GM19099 (cell line): ENCODE results near the gene USP15.

Experiments
- POLR2A ChIP-seq: IDR thresholded peaks from 3 replicates; pipeline ENCODE4 v1.6.1; 2011; ENCODE audit warnings: low read depth; ENCODE audit not compliant: insufficient read length; ENCODE audit errors: extremely low read depth

Gene USP15

DNA sequence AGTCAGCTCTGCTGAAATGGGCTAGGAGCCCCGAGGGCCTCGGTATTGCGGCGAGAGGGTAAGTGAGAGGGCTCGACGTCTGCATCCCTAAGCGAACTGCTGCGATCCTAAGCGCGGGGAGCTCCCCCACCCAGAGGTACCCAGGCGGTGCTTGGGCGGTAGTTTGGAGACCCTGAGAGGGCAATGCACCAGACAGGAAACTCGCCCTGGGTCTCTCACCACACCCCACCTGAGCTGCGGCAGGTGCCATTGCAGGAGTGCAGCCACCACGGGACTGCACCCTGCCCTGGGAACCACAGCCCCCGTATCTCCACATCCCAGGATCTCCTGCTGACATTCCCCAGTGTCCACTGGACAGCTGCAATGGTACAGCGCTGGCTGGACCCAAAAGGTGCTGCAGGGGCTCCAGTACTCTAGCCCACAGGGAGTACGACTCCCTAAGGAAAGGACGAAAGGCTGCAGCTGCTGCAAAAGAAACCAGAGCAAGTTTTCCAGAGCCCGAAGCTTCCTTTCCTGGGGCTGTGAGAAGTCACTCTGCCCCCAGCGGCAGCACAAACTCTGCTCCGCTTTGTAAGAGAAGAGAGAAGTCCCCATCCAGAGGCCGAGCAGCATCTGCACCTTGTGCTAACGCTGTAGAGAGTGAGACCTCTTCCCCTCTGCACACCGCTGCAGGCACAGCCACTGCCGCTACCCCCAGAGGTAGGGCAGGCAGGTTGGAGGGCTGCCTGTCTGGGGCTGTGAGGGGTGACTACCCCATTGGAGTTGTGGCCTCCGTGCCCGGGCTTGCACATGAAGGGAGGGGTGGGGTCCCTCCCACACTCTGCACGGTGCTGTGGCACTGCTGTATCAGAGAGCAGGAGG lies 175.3 kb downstream of the USP15 start:
- no peak for TF ChIP-seq POLR2A

GRCh38 chr12:62436164-62436503 lies 175.9 kb downstream of the USP15 start:
- TF ChIP-seq POLR2A = no peak

DNA sequence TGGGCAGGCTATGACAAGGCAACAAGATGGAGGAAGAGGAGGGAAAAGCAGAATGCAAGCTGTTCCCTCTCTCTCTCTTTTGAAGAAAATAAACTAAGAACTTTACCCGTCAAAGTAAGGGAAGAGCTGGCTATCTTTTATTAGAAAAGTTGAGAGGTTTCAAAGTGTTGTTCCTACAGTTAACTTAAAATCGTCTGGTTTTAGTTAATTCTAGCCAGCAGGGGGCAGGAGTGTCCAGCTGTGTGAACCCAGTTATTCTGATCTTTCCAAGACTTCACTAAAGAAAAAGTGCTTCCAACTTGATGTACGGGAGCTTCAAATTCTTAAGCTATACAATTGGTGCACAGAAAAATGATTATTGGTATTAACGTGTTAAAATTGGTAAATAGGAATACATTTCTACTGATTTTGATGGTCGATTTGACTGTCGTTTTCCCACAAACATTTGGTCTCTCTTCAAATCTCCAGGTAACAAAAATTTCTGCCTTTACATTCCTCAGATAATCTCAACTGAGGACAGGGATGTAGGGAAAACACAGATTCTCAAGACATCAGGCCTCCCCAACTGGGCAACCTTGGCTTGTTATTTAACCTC lies 178.0 kb downstream of the USP15 start:
- no peak for TF ChIP-seq POLR2A

DNA sequence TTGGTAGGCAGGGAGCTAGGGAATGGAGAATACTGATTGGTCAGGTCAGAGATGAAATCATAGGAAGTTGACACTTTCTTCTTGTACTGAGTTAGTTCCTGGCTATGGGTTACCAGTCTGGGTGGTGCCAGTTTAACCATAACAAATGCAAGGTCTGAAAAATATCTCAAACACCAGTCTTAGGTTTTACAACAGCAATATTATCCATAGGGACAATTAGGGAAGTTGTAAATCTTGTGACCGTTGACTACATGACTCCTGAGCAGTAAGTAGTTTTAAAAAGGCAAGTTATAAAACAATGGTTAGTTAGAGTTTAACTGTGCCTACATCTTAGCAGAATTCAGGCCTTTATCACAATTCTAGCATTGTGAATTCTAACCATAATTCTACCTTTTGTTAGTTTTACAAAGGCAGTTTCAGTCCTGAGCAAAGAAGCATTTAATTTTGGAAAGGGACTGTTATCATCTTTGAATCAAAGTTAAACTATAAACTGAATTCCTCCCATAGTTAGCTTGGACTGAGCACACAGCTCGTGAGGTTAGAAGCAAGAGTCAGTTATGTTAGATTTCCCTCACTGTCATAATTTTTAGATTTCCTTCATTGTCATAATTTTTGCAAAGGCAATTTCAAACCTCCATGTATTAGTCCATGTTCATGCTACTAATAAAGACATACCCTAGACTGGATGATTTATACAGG lies 186.7 kb downstream of the USP15 start:
- no peak for TF ChIP-seq POLR2A

- TF ChIP-seq POLR2A = no peak
These were observed 188.2 kb downstream of the USP15 start for GRCh38 chr12:62448436-62448835.

GRCh38 chr12:62458626-62459025 lies 198.4 kb downstream of the USP15 start:
- TF ChIP-seq POLR2A = no peak

DNA sequence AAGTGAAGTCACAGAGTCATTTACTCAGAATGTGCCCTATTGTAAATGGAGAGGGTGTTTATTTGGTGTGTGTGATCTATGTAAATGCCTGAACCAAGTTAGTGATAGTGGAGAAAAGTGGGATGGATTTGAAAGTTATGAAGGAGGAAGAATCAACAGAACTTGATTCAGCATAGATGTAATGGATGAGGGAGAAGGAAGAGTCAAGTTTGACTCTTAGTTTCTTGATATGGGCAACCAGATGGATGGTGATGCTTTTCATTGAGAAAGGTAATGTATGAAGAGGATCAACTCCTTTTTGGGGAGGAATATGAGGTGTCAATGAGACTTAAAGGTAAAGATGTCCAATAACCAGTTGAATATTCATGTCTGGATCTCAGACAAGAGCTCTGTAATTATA lies 199.8 kb downstream of the USP15 start:
- TF ChIP-seq POLR2A = no peak
